ENCODE data around the gene DROSHA.

Gene DROSHA

DNA sequence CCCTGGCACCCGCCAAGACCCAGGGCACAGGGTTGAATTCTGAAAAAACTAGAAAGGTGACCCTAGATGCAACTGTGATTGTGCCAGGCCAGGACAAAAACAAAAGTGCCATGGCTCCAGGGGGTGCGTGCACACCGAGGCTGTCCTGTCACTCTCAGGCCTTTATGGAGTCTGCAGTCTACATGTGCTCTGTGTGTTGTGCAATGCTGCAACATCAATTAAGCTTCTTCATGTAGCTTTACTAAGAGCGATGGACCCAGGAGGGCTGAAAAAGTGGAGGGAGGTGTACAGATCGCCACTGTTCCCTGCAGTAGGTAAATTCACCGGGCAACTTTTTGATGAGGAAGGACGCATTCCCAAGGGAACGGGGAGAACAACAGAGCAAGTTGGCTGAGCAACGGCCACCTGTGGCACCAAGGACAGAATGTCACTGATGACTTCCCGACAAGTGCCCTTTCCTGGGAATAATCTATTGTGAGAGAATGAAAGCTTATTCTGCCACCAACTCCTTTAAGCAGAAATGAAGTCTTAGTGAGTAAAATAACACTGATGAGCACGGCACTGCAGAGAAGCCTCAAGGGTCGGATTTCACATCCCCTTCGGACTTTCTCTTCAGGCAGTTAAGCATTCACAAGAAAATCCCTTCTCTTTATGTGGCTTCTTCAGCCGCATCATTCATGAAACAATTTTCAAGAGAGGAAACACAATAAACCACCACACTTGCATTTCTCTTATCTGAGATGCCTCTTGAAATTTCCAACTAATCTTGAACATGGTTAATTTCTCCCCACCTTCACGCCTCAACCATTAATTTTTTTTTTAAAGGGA is 149.6 kb downstream of the DROSHA start:
- H3K9ac ChIP-seq (ENCODE audit: low read length) = no peak overlapping the region
- no peak overlapping the region for H3K4me3 ChIP-seq (ENCODE audit: low read length)
- H3K9me3 ChIP-seq (ENCODE audit: control insufficient read depth, low read length) = no peaks in the 10 kb centered on the region

GRCh38 chr5:31381299-31381698 is 150.6 kb downstream of the DROSHA start:
- no peaks in the 10 kb centered on the region for H3K36me3 ChIP-seq (ENCODE audit: control insufficient read depth, insufficient read depth, low read length)
- H3K9me3 ChIP-seq (ENCODE audit: control insufficient read depth, low read length) = no peaks in the 10 kb centered on the region
- no peaks in the 10 kb centered on the region for H3K4me1 ChIP-seq (ENCODE audit: control insufficient read depth, insufficient read depth, low read length)
- no peaks in the 10 kb centered on the region for H3K27me3 ChIP-seq (ENCODE audit: control insufficient read depth, insufficient read depth, low read length)
- no peak overlapping the region for H3K4me3 ChIP-seq (ENCODE audit: low read length)
- no peak overlapping the region for H3K9ac ChIP-seq (ENCODE audit: low read length)

More for the DNA sequence above, 149.6 kb downstream of the DROSHA start:
- H3K27me3 ChIP-seq (ENCODE audit: control insufficient read depth, insufficient read depth, low read length) = no peaks in the 10 kb centered on the region
- H3K36me3 ChIP-seq (ENCODE audit: control insufficient read depth, insufficient read depth, low read length) = no peaks in the 10 kb centered on the region
- H3K4me1 ChIP-seq (ENCODE audit: control insufficient read depth, insufficient read depth, low read length) = no peaks in the 10 kb centered on the region

DNA sequence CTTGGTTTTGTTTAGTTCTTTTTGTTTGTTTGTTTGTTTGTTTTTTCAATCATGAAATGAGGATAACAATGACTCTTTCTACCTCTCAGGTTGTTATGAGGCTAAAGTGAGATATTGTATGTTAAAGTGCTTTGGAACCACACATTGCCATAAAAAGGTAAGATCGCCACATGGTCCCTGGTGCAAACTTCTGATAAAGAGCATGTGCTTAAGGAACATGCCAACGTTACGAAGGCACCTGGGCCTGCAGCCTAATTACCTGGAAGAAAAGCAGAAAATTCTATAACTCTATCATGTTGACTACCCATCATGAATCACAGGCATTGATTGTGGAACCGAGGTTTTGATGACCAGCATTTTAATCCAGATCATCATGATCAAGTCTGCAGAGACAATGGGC is 151.8 kb downstream of the DROSHA start:
- H3K9me3 ChIP-seq (ENCODE audit: control insufficient read depth, low read length) = no peaks in the 10 kb centered on the region
- no peaks in the 10 kb centered on the region for H3K4me1 ChIP-seq (ENCODE audit: control insufficient read depth, insufficient read depth, low read length)
- no peaks in the 10 kb centered on the region for H3K27me3 ChIP-seq (ENCODE audit: control insufficient read depth, insufficient read depth, low read length)
- no peaks in the 10 kb centered on the region for H3K36me3 ChIP-seq (ENCODE audit: control insufficient read depth, insufficient read depth, low read length)
- no peak overlapping the region for H3K4me3 ChIP-seq (ENCODE audit: low read length)
- H3K9ac ChIP-seq (ENCODE audit: low read length) = no peak overlapping the region

- Histone ChIP-seq H3K4me1 (ENCODE audit: control insufficient read depth, insufficient read depth, low read length) (no peaks in the 10 kb centered on the region), H3K36me3 (ENCODE audit: control insufficient read depth, insufficient read depth, low read length) (no peaks in the 10 kb centered on the region), H3K9ac (ENCODE audit: low read length) (no peak overlapping the region), H3K9me3 (ENCODE audit: control insufficient read depth, low read length) (no peaks in the 10 kb centered on the region), H3K4me3 (ENCODE audit: low read length) (no peak overlapping the region), H3K27me3 (ENCODE audit: control insufficient read depth, insufficient read depth, low read length) (no peaks in the 10 kb centered on the region)
These were observed 153.1 kb downstream of the DROSHA start for GRCh38 chr5:31378838-31379237.

- Histone ChIP-seq H3K4me3 (ENCODE audit: low read length) (no peak overlapping the region), H3K4me1 (ENCODE audit: control insufficient read depth, insufficient read depth, low read length) (no peaks in the 10 kb centered on the region), H3K9me3 (ENCODE audit: control insufficient read depth, low read length) (no peaks in the 10 kb centered on the region), H3K36me3 (ENCODE audit: control insufficient read depth, insufficient read depth, low read length) (no peaks in the 10 kb centered on the region), H3K27me3 (ENCODE audit: control insufficient read depth, insufficient read depth, low read length) (no peaks in the 10 kb centered on the region), H3K9ac (ENCODE audit: low read length) (no peak overlapping the region)
These were observed 153.8 kb downstream of the DROSHA start for GRCh38 chr5:31378136-31378535.

DNA sequence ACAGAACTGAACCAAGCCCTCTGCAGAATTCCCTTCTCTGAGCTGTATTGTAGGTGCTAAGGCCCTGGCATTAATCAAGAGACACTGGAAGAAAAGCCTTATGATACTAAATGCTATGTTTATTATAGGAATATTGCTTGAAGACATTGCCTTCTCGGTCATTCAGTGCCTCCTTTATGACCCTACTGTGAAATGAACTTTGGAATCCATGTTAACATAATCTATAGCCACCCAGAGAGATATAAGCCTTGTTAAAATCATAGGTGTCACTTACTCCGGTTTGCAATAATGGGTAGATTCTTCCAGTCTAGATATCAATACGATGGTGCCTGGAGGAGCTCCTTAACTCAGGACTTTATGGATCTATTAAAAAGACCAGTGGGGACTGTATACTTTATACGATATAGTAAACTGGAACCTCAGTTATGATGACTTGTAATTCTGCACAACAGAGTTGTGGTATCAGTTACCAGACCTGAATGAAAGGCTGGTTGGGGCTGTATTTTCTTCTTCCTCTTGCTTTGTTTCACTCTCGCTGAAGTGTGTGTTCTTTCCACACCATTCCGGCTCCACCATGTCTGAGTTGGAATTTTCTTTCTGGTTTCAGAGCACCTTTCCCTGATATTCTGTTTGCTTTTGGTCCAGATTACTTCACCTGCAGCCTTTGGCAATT is 154.5 kb downstream of the DROSHA start:
- no peaks in the 10 kb centered on the region for H3K4me1 ChIP-seq (ENCODE audit: control insufficient read depth, insufficient read depth, low read length)
- H3K27me3 ChIP-seq (ENCODE audit: control insufficient read depth, insufficient read depth, low read length) = no peaks in the 10 kb centered on the region
- H3K9me3 ChIP-seq (ENCODE audit: control insufficient read depth, low read length) = no peaks in the 10 kb centered on the region
- no peak overlapping the region for H3K4me3 ChIP-seq (ENCODE audit: low read length)
- no peak overlapping the region for H3K9ac ChIP-seq (ENCODE audit: low read length)
- no peaks in the 10 kb centered on the region for H3K36me3 ChIP-seq (ENCODE audit: control insufficient read depth, insufficient read depth, low read length)

- H3K27me3 ChIP-seq (ENCODE audit: control insufficient read depth, insufficient read depth, low read length) = no peaks in the 10 kb centered on the region
- H3K4me3 ChIP-seq (ENCODE audit: low read length) = no peak overlapping the region
- no peaks in the 10 kb centered on the region for H3K9me3 ChIP-seq (ENCODE audit: control insufficient read depth, low read length)
- H3K36me3 ChIP-seq (ENCODE audit: control insufficient read depth, insufficient read depth, low read length) = no peaks in the 10 kb centered on the region
- H3K4me1 ChIP-seq (ENCODE audit: control insufficient read depth, insufficient read depth, low read length) = no peaks in the 10 kb centered on the region
- H3K9ac ChIP-seq (ENCODE audit: low read length) = no peak overlapping the region
These were observed 155.7 kb downstream of the DROSHA start for GRCh38 chr5:31375999-31376720.

- no peaks in the 10 kb centered on the region for H3K27me3 ChIP-seq (ENCODE audit: control insufficient read depth, insufficient read depth, low read length)
- no peak overlapping the region for H3K4me3 ChIP-seq (ENCODE audit: low read length)
- no peaks in the 10 kb centered on the region for H3K9me3 ChIP-seq (ENCODE audit: control insufficient read depth, low read length)
- no peaks in the 10 kb centered on the region for H3K4me1 ChIP-seq (ENCODE audit: control insufficient read depth, insufficient read depth, low read length)
- no peaks in the 10 kb centered on the region for H3K36me3 ChIP-seq (ENCODE audit: control insufficient read depth, insufficient read depth, low read length)
- H3K9ac ChIP-seq (ENCODE audit: low read length) = no peak overlapping the region
These were observed 159.8 kb downstream of the DROSHA start for GRCh38 chr5:31372124-31372523.

DNA sequence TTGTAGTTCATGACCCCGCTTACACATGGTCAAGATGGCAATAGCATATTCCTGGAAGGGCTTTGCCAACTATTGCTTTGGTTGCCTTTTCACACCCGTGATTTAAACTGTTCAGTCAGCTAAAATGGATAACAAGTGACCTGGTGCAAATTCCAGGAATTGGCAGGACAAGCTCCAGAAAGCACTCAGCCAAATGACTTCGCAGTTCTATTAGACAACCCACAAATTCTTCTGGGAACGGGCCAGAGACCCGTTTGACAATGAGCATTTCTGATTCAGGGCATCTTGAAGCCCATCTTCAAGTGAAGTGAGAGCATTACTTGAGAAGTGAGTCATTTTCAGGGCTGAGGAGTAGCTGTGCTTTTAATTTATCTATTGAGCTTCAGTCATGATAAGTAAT is 165.0 kb downstream of the DROSHA start:
- no peaks in the 10 kb centered on the region for H3K36me3 ChIP-seq (ENCODE audit: control insufficient read depth, insufficient read depth, low read length)
- no peaks in the 10 kb centered on the region for H3K27me3 ChIP-seq (ENCODE audit: control insufficient read depth, insufficient read depth, low read length)
- no peaks in the 10 kb centered on the region for H3K9me3 ChIP-seq (ENCODE audit: control insufficient read depth, low read length)
- no peak overlapping the region for H3K4me3 ChIP-seq (ENCODE audit: low read length)
- H3K4me1 ChIP-seq (ENCODE audit: control insufficient read depth, insufficient read depth, low read length) = no peaks in the 10 kb centered on the region
- no peak overlapping the region for H3K9ac ChIP-seq (ENCODE audit: low read length)

DNA sequence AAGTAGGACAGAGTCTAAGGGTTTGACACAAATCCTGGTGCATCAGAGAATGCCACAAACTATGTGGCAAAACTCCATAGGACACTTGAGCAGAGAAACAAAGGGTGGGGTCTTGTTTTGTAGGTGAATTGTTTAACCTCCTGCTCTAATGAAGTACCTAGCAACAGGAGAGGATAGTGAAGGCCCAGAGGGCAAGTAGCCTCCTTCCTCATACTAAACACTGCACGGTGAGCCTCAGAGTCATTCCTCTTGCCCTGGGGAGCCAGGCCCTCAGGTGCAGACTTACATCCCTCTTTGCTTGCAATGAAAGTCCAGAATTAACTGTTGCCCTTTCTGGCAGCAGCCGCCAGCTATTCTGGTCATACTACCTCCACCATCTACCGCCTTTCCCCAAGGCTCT is 166.1 kb downstream of the DROSHA start:
- H3K4me3 ChIP-seq (ENCODE audit: low read length) = no peak overlapping the region
- no peak overlapping the region for H3K9ac ChIP-seq (ENCODE audit: low read length)
- H3K27me3 ChIP-seq (ENCODE audit: control insufficient read depth, insufficient read depth, low read length) = no peaks in the 10 kb centered on the region
- no peaks in the 10 kb centered on the region for H3K36me3 ChIP-seq (ENCODE audit: control insufficient read depth, insufficient read depth, low read length)
- H3K4me1 ChIP-seq (ENCODE audit: control insufficient read depth, insufficient read depth, low read length) = no peaks in the 10 kb centered on the region
- H3K9me3 ChIP-seq (ENCODE audit: control insufficient read depth, low read length) = no peaks in the 10 kb centered on the region

DNA sequence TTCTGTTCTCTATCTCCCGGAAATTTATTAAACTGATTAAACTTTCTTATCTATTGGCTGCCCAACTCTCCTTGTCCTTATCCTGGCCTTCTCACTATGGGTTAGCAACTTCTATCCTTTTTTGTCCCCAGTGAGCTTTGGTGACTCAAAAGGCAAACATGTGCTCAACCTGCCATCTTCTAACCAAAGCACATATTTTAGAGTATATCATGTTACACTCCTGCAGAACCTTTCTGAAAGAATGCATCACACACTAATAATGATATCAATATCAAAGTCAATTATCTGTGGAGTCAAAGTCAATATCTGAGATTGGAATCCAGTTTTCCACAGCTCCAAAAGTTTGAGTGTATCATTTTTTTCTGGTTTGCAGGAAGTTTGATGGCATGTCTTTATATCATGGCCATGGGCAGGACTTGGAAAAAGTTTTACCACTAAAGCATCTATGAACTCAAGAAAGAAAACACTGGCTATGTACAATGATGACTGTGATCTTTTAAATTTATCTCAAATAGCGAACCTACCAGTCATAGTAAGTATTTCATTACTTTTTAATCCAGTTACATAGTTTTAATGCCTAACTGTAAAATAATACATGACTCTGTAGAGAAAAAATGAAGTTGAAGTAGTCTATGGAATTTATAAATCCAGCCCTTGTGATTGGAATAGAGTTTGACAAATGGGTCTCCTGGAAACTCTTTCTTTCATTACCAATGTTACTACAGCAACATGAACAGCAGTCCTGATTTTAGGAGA is 166.8 kb downstream of the DROSHA start:
- H3K4me1 ChIP-seq (ENCODE audit: control insufficient read depth, insufficient read depth, low read length) = no peaks in the 10 kb centered on the region
- H3K9ac ChIP-seq (ENCODE audit: low read length) = no peak overlapping the region
- H3K36me3 ChIP-seq (ENCODE audit: control insufficient read depth, insufficient read depth, low read length) = no peaks in the 10 kb centered on the region
- no peaks in the 10 kb centered on the region for H3K27me3 ChIP-seq (ENCODE audit: control insufficient read depth, insufficient read depth, low read length)
- H3K4me3 ChIP-seq (ENCODE audit: low read length) = no peak overlapping the region
- H3K9me3 ChIP-seq (ENCODE audit: control insufficient read depth, low read length) = no peaks in the 10 kb centered on the region
